ENCODE results near the gene TDRD7. TPM values are rescaled to one million over a fixed set of nuclear protein-coding genes. Genes with fewer than 3 reads are reported as not detected.

Gene TDRD7
- total RNA-seq, 1 donor from 2014 or later: 20.4 TPM

GRCh38 chr9:97521576-97522333 lies 109.9 kb downstream of the TDRD7 start:
- Histone ChIP-seq H3K36me3 (ENCODE audit: insufficient read depth, low read length) (no peaks in the 10 kb centered on the region), H3K9me3 (ENCODE audit: insufficient read depth, low read depth, low read length) (no peaks in the 10 kb centered on the region), H3K79me2 (ENCODE audit: insufficient read depth, low read length) (no peaks in the 10 kb centered on the region), H3K4me1 (ENCODE audit: insufficient read depth, low read length) (no peaks in the 10 kb centered on the region), H3K9ac (ENCODE audit: low read length) (no peak overlapping the region), H3K4me3 (ENCODE audit: insufficient read depth, low read depth, low read length) (no peak overlapping the region), H2AFZ (ENCODE audit: low read depth, low read length) (no peak overlapping the region), H3K27ac (ENCODE audit: low read depth, low read length) (no peak overlapping the region), H4K20me1 (ENCODE audit: insufficient read depth, low read length) (no peaks in the 10 kb centered on the region), H3K27me3 (ENCODE audit: insufficient read depth, low read length) (peaks cover 2% of the 10 kb centered on the region), H3K4me2 (ENCODE audit: low read length) (no peak overlapping the region)
- H3K36me3 Mint-ChIP-seq (ENCODE audit: low read depth, unreplicated experiment): no peaks in the 10 kb centered on the region
- no peak overlapping the region for H3K4me3 Mint-ChIP-seq (ENCODE audit: unreplicated experiment)
- H3K27ac Mint-ChIP-seq (ENCODE audit: unreplicated experiment): no peak overlapping the region
- peaks cover 2% of the 10 kb centered on the region for H3K9me3 Mint-ChIP-seq (ENCODE audit: unreplicated experiment)
- peaks cover 59% of the 10 kb centered on the region for H3K27me3 Mint-ChIP-seq (ENCODE audit: low read depth, unreplicated experiment)
- FAIRE-seq: no peak
- no peak for DNase-seq (ENCODE audit: low read depth)
- TF ChIP-seq CTCF (IDR thresholded peaks at IDR 0.05; ENCODE audit: insufficient read depth, low read depth, low read length) (no peak), EZH2 (IDR thresholded peaks at IDR 0.05; ENCODE audit: insufficient read depth, low read length) (no peak)
- no peaks in the 10 kb centered on the region for H3K4me1 Mint-ChIP-seq (ENCODE audit: low read depth, unreplicated experiment)

GRCh38 chr9:97524424-97524823 lies 112.5 kb downstream of the TDRD7 start:
- H3K36me3 ChIP-seq (ENCODE audit: insufficient read depth, low read length): no peaks in the 10 kb centered on the region
- H3K9me3 Mint-ChIP-seq (ENCODE audit: unreplicated experiment): no peaks in the 10 kb centered on the region
- H3K27me3 ChIP-seq (ENCODE audit: insufficient read depth, low read length): peaks cover 4% of the 10 kb centered on the region
- H3K4me2 ChIP-seq (ENCODE audit: low read length): no peak overlapping the region
- H3K4me3 Mint-ChIP-seq (ENCODE audit: unreplicated experiment): no peak overlapping the region
- no peak overlapping the region for H3K27ac Mint-ChIP-seq (ENCODE audit: unreplicated experiment)
- no peak overlapping the region for H2AFZ ChIP-seq (ENCODE audit: low read depth, low read length)
- no peak overlapping the region for H3K9ac ChIP-seq (ENCODE audit: low read length)
- no peaks in the 10 kb centered on the region for H3K9me3 ChIP-seq (ENCODE audit: insufficient read depth, low read depth, low read length)
- H3K4me1 Mint-ChIP-seq (ENCODE audit: low read depth, unreplicated experiment): peaks cover under 1% of the 10 kb centered on the region
- H3K4me3 ChIP-seq (ENCODE audit: insufficient read depth, low read depth, low read length): no peak overlapping the region
- no peak for TF ChIP-seq CTCF (IDR thresholded peaks at IDR 0.05; ENCODE audit: insufficient read depth, low read depth, low read length)
- no peak for TF ChIP-seq EZH2 (IDR thresholded peaks at IDR 0.05; ENCODE audit: insufficient read depth, low read length)
- no peaks in the 10 kb centered on the region for H3K4me1 ChIP-seq (ENCODE audit: insufficient read depth, low read length)
- DNase-seq (ENCODE audit: low read depth): no peak
- H3K27me3 Mint-ChIP-seq (ENCODE audit: low read depth, unreplicated experiment): peaks cover 45% of the 10 kb centered on the region
- no peak for FAIRE-seq
- no peaks in the 10 kb centered on the region for H4K20me1 ChIP-seq (ENCODE audit: insufficient read depth, low read length)
- no peaks in the 10 kb centered on the region for H3K79me2 ChIP-seq (ENCODE audit: insufficient read depth, low read length)
- no peak overlapping the region for H3K27ac ChIP-seq (ENCODE audit: low read depth, low read length)
- no peaks in the 10 kb centered on the region for H3K36me3 Mint-ChIP-seq (ENCODE audit: low read depth, unreplicated experiment)

- H3K27me3 Mint-ChIP-seq (ENCODE audit: low read depth, unreplicated experiment): peaks cover 41% of the 10 kb centered on the region
Measured at GRCh38 chr9:97525451-97525850, 113.6 kb downstream of the TDRD7 start.

More at GRCh38 chr9:97525451-97525850, 113.6 kb downstream of the TDRD7 start:
- Histone ChIP-seq H4K20me1 (ENCODE audit: insufficient read depth, low read length) (no peaks in the 10 kb centered on the region), H3K4me1 (ENCODE audit: insufficient read depth, low read length) (no peaks in the 10 kb centered on the region), H3K9me3 (ENCODE audit: insufficient read depth, low read depth, low read length) (no peaks in the 10 kb centered on the region), H3K27me3 (ENCODE audit: insufficient read depth, low read length) (peaks cover 2% of the 10 kb centered on the region), H3K4me3 (ENCODE audit: insufficient read depth, low read depth, low read length) (no peak overlapping the region), H3K36me3 (ENCODE audit: insufficient read depth, low read length) (no peaks in the 10 kb centered on the region), H3K79me2 (ENCODE audit: insufficient read depth, low read length) (no peaks in the 10 kb centered on the region), H3K27ac (ENCODE audit: low read depth, low read length) (no peak overlapping the region), H3K4me2 (ENCODE audit: low read length) (no peak overlapping the region), H3K9ac (ENCODE audit: low read length) (no peak overlapping the region), H2AFZ (ENCODE audit: low read depth, low read length) (no peak overlapping the region)
- no peak overlapping the region for H3K27ac Mint-ChIP-seq (ENCODE audit: unreplicated experiment)
- no peak for FAIRE-seq
- DNase-seq (ENCODE audit: low read depth): no peak
- no peak overlapping the region for H3K4me3 Mint-ChIP-seq (ENCODE audit: unreplicated experiment)
- H3K4me1 Mint-ChIP-seq (ENCODE audit: low read depth, unreplicated experiment): peaks cover 2% of the 10 kb centered on the region
- no peak for TF ChIP-seq EZH2 (IDR thresholded peaks at IDR 0.05; ENCODE audit: insufficient read depth, low read length)
- no peak for TF ChIP-seq CTCF (IDR thresholded peaks at IDR 0.05; ENCODE audit: insufficient read depth, low read depth, low read length)
- no peaks in the 10 kb centered on the region for H3K36me3 Mint-ChIP-seq (ENCODE audit: low read depth, unreplicated experiment)
- H3K9me3 Mint-ChIP-seq (ENCODE audit: unreplicated experiment): no peaks in the 10 kb centered on the region
